ENCODE results near the gene SLC6A6.

The SLC6A6 gene

DNA sequence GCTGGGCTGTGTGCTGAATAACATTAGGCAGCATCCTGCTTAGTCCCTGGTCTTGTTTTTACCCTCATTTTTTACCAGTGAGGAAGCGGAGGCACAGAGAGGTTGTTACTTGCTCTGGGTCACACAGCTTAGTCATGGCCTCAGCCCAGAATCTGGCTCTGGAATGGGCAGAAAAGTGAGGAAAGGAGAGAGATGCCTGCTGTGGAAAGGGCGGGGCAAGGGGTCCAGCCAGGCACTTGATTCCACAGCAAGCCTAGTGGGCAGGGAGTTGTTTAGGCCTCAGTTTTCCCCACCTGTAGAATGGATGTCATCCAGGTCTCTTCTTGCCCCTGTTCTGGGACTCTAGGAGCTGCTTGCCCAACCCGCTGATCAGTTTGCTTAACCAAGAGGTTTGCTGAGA, 35.9 kb downstream of the SLC6A6 start:
- DNase-seq = no peak

DNA sequence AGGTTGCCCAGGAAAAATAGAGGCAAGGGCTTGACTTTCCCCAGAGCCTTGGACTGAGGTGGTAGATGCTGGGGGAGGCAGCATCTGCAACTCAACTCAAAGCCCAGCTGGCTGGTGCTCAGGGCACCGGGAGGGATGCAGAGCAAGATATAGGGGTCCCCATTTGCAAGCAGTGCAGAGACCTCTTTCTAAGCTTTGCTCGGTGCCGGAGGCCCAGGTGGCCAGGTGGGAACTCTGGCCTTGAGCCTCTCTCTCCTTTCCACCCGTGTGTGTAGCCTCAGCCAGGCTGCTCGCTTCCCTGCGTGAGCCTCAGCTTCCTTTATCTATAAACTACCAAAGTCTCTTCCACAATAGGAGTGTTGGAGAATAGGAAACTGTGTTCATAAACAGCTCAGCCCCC, 36.5 kb downstream of the SLC6A6 start:
- no peak for DNase-seq

DNA sequence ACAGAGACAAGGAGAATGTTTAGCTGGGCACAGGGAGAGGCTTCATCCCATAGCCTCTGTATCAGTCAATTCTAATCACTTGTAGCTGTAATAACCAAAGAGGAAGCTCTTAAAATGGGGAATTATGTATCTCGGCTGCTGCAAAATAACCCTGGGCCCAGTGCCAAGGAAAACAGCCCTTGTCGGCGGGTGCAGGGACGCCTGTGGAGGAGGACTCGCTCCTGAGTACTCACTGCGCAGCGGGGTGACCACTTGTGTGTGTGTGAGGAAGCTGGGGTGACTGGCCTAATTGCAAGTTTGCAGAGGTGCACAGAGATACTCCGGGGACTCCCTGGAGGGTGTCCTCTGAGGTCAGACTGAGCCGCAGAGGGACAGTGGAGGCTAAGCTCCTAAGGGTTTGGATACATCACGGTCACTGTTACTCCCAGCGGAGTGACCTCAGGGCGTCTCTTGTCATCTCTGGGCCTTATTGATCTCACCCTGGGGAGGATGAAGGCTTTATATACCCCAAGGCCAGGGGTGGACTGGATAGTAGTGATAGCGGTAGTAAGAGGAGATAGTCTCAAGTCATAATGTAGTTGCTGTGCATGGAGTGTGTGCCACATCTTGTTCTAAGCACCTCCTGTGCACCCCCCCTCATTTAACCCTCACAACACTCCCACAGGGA, 37.2 kb downstream of the SLC6A6 start:
- no peak for DNase-seq

DNA sequence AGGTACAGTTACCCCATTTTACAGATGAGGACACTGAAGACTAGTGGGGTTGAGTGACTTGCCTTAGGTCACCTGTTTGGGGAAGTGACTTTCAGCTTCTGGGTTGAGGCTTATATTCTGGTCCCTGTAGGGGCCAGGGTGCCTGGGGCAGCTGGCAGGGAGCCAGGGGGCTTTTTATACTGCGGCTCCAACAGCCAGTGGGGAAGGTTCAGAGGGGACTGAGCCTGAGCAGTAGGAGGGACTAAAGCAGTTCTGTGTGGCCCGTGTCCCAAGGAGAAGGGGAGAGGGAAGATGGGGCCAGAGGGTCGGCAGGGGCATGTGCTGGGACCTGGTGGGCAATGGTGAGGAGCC, 37.7 kb downstream of the SLC6A6 start:
- no peak for DNase-seq

DNA sequence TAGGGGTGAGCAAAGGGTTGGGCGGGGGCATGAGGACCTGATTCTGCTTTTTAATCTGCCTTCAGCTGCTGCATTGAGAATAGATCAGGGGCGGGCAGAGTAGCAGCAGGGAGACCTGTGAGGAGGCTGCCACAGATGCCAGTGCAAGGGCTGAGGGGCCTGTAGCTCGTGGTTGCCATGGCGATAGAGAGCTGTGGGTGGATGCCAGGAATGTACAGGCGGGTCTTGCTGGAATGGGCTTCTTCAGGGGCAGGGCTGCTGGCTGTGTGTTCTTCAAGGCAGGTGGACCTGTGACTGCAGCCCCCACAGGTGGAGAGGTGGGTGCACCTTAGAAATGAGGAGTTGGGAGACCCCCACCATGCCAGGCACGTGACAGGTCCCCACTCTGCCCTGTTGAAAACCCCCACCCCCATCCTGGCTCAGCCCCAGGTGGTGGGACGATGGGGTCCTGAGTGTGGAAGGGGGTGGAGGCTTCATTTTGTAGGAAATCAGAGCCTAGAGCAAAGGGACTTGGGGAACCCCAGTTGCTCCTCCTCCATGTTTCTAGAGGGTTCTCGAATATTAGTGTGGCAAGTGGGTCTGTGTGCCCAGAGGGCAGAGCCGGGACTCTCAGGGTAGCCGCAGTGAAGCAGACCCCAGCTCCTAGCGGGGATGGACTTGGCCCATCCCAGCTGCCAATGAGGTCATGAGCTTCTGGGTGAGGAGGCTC, 38.3 kb downstream of the SLC6A6 start:
- no peak for DNase-seq

DNA sequence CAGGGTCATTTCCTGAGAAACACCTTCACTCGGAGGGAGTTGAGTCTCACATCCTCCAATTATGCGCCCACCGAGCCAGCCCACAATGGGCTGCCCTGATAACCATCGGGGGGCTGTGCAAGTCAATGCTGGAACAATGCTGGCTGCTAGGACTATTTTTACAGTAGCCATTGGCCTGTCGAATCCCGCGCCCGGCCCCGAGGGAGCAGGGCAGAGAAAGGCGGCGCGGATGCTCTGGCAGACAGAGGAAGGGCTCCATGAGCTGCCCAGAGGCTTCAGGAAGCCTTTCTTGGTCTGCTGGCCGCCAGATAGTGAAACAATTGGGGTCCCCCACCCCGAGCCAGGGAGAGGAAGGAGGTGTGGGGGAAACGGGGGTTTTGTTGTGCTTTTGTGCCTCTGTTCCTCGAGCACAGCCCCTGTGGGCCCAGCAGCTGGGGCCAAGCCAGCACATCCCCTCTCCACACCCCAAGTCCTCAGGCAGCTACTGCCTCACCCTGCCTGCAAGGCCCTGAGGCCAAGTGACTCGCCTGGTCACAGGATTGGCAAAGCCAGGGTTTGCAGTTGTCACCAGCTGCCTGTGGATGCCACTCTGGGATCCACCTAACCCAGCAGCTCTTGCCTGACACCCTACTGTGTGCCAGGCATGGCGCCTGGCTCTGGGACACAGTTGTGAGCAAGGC, 39.0 kb downstream of the SLC6A6 start:
- no peak for DNase-seq

DNA sequence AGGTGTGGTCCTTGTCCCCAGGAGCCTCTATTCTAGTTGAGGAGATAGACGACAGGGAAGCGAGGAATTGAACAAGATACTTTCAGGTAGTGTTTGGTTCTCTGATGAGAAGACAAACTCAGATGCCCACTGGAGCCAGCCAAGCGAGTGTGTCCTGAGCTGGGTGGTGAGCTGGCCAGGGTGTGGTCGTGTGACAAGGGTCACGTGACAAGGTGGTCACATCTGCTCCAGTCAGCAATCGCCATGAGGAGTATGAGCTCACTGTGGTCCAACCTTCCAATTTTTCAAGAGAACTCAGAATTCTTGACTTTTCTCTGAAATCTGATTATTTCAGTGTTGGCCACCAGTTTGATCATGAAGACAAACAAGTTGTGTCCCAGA, 39.5 kb downstream of the SLC6A6 start:
- no peak for DNase-seq

DNA sequence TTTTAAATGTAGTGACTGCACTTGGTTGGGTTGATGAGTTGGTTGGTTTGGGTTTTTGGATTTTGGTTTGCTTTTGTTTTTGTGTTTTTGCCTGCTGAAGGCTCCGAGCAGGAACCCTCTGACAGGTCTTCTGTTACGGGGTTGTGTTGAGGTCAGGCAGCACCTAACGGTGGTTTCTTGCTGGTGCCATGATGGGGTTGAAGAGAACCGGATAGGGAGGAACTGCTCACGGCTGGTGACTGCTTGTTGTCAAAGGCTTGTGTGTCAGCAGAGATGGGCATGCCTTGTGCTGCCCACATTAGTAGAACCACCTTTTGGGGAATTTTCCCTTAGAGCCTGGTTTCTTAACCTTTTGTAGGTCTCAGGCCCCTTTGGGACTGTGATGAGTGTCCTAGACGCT, 42.0 kb downstream of the SLC6A6 start:
- DNase-seq = no peak

DNA sequence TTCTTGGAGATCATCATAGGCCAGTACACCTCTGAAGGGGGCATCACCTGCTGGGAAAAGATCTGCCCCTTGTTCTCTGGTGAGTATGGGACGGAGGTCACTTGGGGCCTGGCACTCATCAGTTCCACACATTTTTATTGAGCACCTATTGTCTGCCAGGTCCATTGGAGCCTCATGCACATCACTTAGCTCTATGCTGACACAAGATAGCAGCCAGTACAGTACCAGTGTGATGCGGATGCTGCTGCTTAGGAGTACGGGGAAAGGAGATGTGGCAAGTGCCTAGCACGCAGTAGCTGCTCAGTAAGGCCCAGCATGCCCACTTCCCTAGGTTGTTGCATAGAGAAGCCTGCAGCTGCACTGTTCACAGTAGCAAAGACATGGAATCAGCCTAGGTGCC, 43.4 kb downstream of the SLC6A6 start:
- DNase-seq = no peak

DNA sequence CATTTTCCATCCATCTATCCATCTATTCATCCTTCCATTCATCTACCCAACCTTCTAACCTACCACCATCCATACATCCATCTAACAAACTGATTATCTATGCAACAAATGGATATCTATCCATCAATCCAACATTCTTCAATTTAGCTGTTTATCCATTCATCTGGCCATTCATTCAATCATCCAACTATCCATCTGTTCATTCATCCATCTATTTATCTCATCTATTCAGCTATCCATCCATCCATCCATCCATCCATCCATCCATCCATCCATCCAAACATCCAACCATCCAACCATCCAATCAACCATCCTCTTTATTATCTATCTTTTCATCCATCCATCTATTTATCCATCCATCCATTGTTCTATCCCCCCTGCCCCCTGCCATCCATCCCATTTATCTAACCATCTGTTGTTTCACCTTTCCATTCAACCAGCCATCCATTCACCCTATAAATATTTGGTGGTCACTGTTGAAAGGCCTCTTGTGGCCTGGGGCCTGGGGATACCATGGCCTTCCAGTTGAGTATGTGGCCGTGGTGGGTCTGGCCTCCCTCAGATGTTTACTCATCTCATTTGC, 44.7 kb downstream of the SLC6A6 start:
- no peak for DNase-seq

DNA sequence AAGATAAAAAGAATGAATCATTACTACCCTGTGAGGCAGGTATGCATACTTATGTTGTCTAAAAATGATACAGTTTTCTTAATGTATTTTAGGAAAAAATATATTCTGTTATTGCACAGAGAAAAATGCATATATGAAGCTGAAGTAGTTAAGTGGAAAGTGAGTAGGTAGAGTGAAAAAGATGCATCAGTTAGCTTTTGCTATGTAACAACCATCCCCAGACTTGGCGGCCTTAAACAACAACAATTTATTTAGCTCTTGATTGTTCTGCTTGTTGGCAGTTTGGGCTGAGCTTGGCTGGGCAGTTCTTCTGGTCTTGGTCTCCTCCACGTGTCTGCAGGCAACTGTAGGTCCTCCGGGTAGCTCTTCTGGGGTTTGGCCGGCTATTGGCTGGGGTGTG, 45.7 kb downstream of the SLC6A6 start:
- no peak for DNase-seq

DNA sequence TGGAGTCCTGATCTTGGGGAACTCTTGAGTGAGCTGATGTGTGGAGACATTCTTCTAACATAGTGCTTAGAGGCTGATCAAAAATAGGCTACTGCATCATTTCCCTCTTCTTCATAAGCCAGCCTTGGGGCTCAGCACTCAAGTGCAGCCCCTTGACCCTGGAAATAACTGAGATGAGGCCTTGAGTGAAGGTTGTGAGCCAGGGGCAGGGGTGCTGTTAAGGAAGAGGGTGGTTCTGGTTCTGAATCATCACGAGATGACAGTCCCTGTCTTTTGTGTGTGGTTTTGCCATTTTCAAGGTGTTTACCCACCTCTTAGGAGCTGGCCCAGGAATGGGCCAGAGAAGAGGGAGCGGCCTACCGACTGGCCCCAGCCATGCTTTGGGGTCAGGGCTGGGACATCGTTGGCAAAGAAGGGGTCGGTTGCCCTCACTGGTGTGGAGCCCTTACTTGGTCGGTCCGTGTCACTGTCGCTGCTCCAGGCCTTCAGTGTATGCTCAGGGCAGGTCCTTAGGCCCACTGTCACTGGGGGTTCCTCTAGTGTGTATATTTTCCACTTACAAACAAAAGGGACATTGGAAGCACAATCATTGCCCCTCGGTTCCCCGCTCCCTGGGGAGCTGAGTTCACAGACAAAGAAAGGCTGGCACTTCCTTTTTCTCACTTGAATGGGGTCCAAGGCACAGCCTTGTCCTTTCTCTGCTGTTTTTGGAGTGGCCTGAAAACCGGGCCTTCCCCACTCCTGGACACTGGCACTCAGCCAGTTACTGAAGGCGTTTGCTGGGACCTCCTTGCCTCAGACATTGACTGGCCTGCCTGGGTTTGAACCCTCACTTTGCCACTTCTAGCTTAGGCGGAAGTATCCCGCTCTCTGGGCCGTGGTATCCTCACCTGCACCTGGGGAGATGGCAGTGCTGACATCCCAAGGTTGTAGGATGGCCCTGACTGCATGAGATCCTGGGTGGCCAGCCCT, 46.6 kb downstream of the SLC6A6 start:
- no peak for DNase-seq

DNA sequence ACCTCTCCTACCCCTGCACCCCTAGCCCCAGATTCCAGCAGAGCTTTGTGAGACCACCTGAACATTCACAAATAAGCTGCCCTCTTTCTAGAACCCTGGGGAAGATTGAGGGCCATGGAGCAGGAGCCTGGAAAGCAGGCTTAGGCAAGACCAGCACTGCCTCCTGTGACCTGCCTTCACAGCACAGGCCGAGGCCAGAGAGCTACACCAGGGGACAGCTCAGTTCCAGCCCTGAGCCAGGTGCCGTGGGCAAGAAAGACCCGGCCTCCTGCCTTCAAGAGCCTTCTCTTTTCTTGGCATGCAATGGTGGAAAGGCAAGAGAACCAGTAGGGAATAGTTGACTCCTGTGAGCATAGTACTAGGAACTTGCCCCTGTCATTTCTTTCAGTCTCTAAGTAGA, 48.1 kb downstream of the SLC6A6 start:
- DNase-seq = no peak

DNA sequence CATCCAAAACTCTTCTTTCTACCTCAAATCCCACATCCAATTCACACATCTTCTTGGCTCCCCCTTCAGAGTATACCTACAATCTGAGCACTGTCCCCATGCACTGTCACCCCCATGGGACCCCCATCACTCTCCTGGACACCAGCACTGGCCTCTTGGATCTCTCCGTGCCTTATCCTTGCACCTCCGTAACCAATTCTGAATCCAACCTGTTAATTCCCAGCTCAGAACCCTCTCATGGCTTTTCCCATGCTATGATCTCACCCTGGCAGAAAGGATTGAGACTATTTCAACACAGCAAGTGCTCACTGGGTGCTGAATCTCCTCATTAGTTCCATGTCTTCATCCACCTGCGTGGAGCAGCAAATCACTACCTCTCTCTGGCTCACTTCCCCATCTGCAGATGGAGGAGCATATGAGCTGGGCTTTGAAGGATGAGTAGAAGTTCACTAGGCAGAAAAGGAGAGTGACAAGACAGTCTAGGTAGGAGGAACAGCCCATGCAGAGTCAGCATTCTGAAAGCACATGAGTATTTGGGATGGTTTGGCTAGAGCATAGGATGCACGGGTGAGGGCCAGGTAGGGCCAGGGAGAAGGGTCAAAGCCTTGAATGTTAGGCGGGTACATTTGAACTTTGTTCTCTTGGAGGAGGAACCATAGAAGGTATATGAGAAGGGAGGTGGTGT, 48.7 kb downstream of the SLC6A6 start:
- no peak for DNase-seq

DNA sequence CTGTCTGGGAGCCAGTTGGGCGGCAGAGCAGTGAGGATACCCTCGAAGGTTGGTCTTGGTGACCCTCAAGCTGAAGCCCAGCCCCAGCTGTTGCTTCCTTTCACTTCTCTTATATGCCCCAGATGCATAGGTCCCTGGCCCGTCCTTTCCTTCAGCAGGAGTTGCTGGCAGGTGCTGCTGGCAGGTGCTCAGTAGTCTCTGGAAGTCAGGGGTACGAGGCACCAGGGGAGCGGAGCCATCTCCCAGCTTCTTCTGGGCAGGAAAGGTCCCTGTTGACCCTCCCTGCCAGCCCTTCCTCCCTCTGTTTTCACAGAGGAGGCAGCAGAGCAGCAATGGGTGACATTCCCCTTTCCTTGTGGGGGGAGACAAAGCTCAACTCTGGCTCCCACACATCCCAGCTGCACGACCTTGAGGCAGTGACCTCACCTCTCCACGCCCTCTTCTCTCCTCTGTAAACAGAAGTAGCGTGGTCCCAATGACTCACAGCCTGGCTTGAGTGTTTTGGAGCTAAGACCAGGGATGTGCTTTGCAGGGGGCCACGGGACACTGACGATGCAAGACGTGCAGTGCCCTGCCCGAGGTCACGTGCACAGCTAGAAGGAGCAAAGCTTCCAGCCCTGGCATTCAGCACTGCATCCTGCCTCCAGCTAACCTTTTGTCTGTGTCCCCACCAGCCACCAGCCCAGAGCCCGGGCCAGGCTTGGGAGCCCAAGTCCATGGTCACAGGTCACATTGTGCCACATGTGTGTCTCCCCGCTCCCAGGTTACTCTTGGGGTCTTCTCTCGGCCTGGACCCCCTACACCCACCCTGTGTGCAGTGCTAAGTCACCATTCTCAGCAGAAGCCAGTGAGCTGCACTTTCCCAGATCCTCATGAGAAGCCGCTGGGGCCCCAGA, 49.7 kb downstream of the SLC6A6 start:
- DNase-seq = no peak

DNA sequence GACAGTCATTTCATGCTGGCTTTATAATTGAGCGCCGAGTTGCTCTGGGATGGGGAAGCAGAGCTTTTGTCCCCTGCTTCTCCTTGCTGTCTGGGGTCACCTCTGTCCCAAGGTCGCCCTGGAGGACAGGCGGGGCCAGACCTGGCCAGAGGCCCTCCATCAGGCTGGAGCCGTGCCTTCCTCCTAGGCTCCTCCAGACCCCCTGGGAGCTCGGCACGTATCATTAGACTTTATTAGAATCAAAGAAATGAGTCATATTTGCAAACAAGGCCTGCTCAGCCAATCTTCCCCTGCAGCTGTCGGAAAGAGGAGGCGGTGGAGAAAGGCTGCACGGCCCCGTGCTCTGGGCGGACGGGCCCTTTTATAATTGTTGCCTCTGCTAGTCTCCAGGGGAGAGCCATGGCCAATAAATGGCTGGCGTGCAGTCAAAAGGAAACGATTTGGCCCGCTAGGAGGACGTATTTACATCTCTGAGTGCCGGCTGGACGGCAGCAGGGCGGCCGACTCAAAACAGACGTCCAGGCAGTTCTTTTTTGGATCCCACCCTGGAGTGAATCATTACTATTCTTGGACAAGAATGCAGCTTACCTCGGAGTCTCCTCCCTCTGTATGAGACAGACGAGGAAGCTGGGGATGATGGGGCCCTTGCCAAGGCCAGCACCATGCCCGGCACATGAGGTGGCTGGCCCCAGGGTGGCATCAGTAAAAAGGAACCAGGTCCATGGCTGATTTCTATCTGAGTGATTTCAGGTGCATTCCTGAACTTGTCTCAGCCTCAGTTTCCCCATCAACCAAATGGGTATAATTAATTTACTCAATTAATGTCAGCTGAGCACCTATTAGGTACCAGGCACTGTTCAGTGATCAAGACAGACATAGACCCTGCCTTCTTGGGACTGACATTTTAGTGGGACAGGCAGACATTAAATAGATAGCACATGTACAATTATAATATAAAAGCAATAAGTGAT, 50.6 kb downstream of the SLC6A6 start:
- no peak for DNase-seq

DNA sequence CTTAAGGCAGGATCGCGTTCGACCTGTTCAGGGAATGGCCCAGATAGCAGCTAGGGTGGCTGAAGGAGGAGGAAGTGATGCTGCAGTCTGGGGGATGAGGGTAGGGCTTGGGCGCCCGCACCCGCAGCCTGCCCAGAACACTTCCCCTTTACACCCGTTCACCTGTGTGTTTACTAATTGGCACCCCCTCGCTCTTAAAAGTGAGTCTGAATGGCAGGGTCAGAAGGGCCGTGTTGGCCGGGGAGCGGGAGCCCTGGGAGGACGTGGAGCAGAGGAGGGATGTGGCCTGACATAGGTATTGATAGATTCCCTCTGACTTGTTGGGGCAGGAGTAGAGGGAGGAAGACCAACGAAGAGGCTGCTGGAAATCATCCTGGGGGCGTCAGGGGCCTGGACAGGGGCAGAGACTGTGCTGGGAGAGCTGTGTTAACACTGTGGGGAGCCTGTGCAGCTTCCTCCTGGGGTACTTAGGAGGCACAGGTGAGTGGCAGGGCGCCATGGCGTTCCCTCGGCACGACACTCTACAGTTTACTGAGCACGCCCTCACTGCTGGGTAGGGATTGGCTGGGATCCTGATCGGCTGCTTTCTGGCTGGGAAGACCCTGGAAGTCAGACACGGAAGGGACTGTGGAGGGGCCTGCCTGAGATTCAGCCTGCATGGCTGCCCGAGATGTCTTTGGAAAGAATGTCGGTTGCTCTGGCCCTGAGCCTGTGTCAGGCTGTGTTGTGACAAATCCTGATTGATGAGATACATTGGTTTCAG, 51.7 kb downstream of the SLC6A6 start:
- DNase-seq = no peak

DNA sequence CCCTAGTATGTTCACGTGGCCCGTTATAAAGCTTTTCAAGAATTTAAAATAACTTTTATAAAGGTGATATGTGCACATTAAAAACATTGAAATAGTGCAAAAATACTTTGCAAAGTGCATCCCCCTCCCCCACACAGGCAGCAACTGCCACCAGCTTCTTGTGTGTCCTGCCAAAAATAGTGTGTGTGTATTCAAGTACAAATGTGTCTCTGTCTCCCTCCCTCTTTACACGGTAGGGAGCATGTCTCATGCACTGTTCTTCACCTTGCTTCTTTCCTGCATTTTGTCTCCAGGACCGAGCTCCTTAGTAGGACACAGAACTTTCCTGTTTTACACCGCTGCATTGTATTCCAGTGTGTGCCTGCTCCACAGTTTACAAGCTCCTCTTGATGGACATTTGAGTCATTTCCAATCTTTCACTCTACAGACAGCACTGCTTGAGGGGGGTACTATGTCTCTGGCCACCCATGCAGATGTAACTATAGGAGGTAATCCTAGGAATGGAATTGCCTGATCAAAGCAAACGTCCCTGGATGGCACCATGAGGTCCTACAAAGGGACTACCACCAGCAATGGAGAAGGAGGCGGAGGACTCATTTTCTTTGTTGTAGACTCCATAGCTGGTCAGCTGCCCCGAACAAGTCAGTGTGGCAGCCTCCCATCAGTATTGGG, 52.4 kb downstream of the SLC6A6 start:
- no peak for DNase-seq

All from activated T-cell treated with anti-CD3 and anti-CD28 coated beads, Interleukin-2, amount 50 U/mL, for 1 hour (primary cell).